ENCODE measurements around the gene GRIP1.

The GRIP1 gene

GRCh38 chr12:66467932-66468331 is 210.9 kb downstream of the GRIP1 start:
- no peak for FAIRE-seq
- DNase-seq (ENCODE audit: insufficient read length), result no peak
- TF ChIP-seq POLR2A (IDR thresholded peaks at IDR 0.05; ENCODE audit: low read depth, low read length) (no peak), TAF1 (IDR thresholded peaks at IDR 0.05; ENCODE audit: borderline replicate concordance, low read depth, low read length) (no peak), POLR2AphosphoS5 (IDR thresholded peaks at IDR 0.05; ENCODE audit: low read depth, low read length) (no peak)

- TF ChIP-seq TAF1 (IDR thresholded peaks at IDR 0.05; ENCODE audit: borderline replicate concordance, low read depth, low read length), result no peak
- no peak for TF ChIP-seq POLR2AphosphoS5 (IDR thresholded peaks at IDR 0.05; ENCODE audit: low read depth, low read length)
- TF ChIP-seq POLR2A (IDR thresholded peaks at IDR 0.05; ENCODE audit: low read depth, low read length), result no peak
- no peak for DNase-seq (ENCODE audit: insufficient read length)
These were observed 217.5 kb downstream of the GRIP1 start for GRCh38 chr12:66461331-66461730.

GRCh38 chr12:66459944-66460482 is 218.9 kb downstream of the GRIP1 start:
- TF ChIP-seq POLR2AphosphoS5 (IDR thresholded peaks at IDR 0.05; ENCODE audit: low read depth, low read length) (no peak), POLR2A (IDR thresholded peaks at IDR 0.05; ENCODE audit: low read depth, low read length) (no peak), TAF1 (IDR thresholded peaks at IDR 0.05; ENCODE audit: borderline replicate concordance, low read depth, low read length) (no peak)
- DNase-seq (ENCODE audit: insufficient read length), result no peak
- no peak for FAIRE-seq

More at GRCh38 chr12:66461331-66461730, 217.5 kb downstream of the GRIP1 start:
- no peak for FAIRE-seq

GRCh38 chr12:66456612-66457011 is 222.3 kb downstream of the GRIP1 start:
- DNase-seq (ENCODE audit: insufficient read length), result no peak
- TF ChIP-seq POLR2A (IDR thresholded peaks at IDR 0.05; ENCODE audit: low read depth, low read length), result no peak
- no peak for TF ChIP-seq POLR2AphosphoS5 (IDR thresholded peaks at IDR 0.05; ENCODE audit: low read depth, low read length)
- TF ChIP-seq TAF1 (IDR thresholded peaks at IDR 0.05; ENCODE audit: borderline replicate concordance, low read depth, low read length), result no peak
- FAIRE-seq, result no peak

- TF ChIP-seq POLR2A (IDR thresholded peaks at IDR 0.05; ENCODE audit: low read depth, low read length), result no peak
- no peak for TF ChIP-seq POLR2AphosphoS5 (IDR thresholded peaks at IDR 0.05; ENCODE audit: low read depth, low read length)
- no peak for TF ChIP-seq TAF1 (IDR thresholded peaks at IDR 0.05; ENCODE audit: borderline replicate concordance, low read depth, low read length)
- DNase-seq (ENCODE audit: insufficient read length) (no peak), FAIRE-seq (no peak)
These were observed 225.0 kb downstream of the GRIP1 start for GRCh38 chr12:66453844-66454243.

- TF ChIP-seq POLR2A (IDR thresholded peaks at IDR 0.05; ENCODE audit: low read depth, low read length), result no peak
- no peak for TF ChIP-seq POLR2AphosphoS5 (IDR thresholded peaks at IDR 0.05; ENCODE audit: low read depth, low read length)
- TF ChIP-seq TAF1 (IDR thresholded peaks at IDR 0.05; ENCODE audit: borderline replicate concordance, low read depth, low read length), result no peak
- FAIRE-seq (peak; percentile 24), DNase-seq (ENCODE audit: insufficient read length) (no peak)
These were observed 225.8 kb downstream of the GRIP1 start for GRCh38 chr12:66453120-66453519.

GRCh38 chr12:66449531-66449930 is 229.3 kb downstream of the GRIP1 start:
- FAIRE-seq (peak; percentile 21), DNase-seq (ENCODE audit: insufficient read length) (no peak)
- TF ChIP-seq TAF1 (IDR thresholded peaks at IDR 0.05; ENCODE audit: borderline replicate concordance, low read depth, low read length), result no peak
- TF ChIP-seq POLR2A (IDR thresholded peaks at IDR 0.05; ENCODE audit: low read depth, low read length), result no peak
- no peak for TF ChIP-seq POLR2AphosphoS5 (IDR thresholded peaks at IDR 0.05; ENCODE audit: low read depth, low read length)

GRCh38 chr12:66447643-66448042 is 231.2 kb downstream of the GRIP1 start:
- DNase-seq (ENCODE audit: insufficient read length), result no peak
- FAIRE-seq, result no peak
- no peak for TF ChIP-seq POLR2AphosphoS5 (IDR thresholded peaks at IDR 0.05; ENCODE audit: low read depth, low read length)
- no peak for TF ChIP-seq POLR2A (IDR thresholded peaks at IDR 0.05; ENCODE audit: low read depth, low read length)
- no peak for TF ChIP-seq TAF1 (IDR thresholded peaks at IDR 0.05; ENCODE audit: borderline replicate concordance, low read depth, low read length)

GRCh38 chr12:66446276-66446675 is 232.6 kb downstream of the GRIP1 start:
- TF ChIP-seq POLR2AphosphoS5 (IDR thresholded peaks at IDR 0.05; ENCODE audit: low read depth, low read length) (no peak), POLR2A (IDR thresholded peaks at IDR 0.05; ENCODE audit: low read depth, low read length) (no peak)
- DNase-seq (ENCODE audit: insufficient read length) (no peak), FAIRE-seq (no peak)

GRCh38 chr12:66441905-66442559 is 236.8 kb downstream of the GRIP1 start:
- TF ChIP-seq TAF1 (IDR thresholded peaks at IDR 0.05; ENCODE audit: borderline replicate concordance, low read depth, low read length) (no peak), POLR2A (IDR thresholded peaks at IDR 0.05; ENCODE audit: low read depth, low read length) (no peak), POLR2AphosphoS5 (IDR thresholded peaks at IDR 0.05; ENCODE audit: low read depth, low read length) (no peak)
- DNase-seq (ENCODE audit: insufficient read length) (no peak), FAIRE-seq (no peak)

- FAIRE-seq (no peak), DNase-seq (ENCODE audit: insufficient read length) (no peak)
These were observed 240.3 kb downstream of the GRIP1 start for GRCh38 chr12:66438601-66439000.

GRCh38 chr12:66430106-66430505 is 248.8 kb downstream of the GRIP1 start:
- DNase-seq (ENCODE audit: insufficient read length) (no peak), FAIRE-seq (no peak)
- no peak for TF ChIP-seq POLR2A (IDR thresholded peaks at IDR 0.05; ENCODE audit: low read depth, low read length)
- TF ChIP-seq TAF1 (IDR thresholded peaks at IDR 0.05; ENCODE audit: borderline replicate concordance, low read depth, low read length), result no peak
- no peak for TF ChIP-seq POLR2AphosphoS5 (IDR thresholded peaks at IDR 0.05; ENCODE audit: low read depth, low read length)

More at GRCh38 chr12:66438601-66439000, 240.3 kb downstream of the GRIP1 start:
- TF ChIP-seq POLR2A (IDR thresholded peaks at IDR 0.05; ENCODE audit: low read depth, low read length), result no peak
- no peak for TF ChIP-seq TAF1 (IDR thresholded peaks at IDR 0.05; ENCODE audit: borderline replicate concordance, low read depth, low read length)
- TF ChIP-seq POLR2AphosphoS5 (IDR thresholded peaks at IDR 0.05; ENCODE audit: low read depth, low read length), result no peak
